Activated CD4-positive, alpha-beta T cell treated with anti-CD3 and anti-CD28 coated beads, Interleukin-2, Interleukin-6, amounts not matched to agents 100 ng/mL and 50 ng/mL, durations not matched to agents 16 hours and 8 hours (primary cell): ENCODE results near the gene TGM5.

Experiments
- DNase-seq: peaks from one replicate; pipeline ENCODE4 v3.0.0-alpha.2; 2020

The TGM5 gene

DNA sequence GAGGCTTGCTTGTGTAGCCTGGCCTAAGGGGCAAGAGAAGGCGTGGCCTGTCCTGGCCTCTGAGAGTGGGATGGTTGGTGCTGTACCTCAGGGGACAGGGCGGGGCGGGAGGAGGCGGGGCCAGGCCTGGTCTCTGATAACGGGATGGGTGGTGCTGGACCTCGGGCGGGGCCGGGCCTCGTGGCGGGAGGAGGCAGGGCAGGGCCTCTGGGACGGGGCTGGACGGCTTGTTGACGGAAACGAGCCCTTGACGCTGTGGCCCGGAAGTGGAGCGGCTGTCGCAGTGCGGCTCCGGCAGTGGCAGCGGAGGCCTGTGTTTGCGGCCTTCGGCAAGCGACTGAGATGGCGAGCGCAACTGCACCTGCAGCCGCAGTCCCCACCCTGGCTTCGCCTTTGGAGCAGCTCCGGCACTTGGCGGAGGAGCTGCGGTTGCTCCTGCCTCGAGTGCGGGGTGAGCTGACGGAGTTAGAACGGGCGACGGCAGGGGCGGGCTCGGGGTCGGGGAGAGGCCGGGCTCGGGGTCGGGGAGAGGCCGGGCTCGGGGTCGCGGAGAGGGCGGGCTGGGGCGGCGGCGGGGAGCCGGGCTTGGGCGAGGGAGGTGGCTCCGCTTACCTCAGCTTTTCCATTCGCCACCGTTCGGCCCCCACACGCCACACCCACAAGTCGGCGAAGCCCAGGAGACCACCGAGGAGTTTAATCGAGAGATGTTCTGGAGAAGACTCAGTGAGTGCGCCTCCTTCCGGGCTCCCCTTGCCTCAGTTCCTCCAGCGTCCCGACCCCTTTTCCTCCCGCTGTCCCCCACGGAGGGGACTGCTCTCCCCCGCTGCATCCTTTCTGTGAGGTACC, 81.3 kb downstream of the TGM5 start, which contains the start of gene CCNDBP1:
Gene CCNDBP1, plus strand, starts transcription at position 247 of the 846 bp plus-strand sequence. Its CDS starts 96 bp downstream, at position 343.
- DNase-seq = peak; percentile 97

DNA sequence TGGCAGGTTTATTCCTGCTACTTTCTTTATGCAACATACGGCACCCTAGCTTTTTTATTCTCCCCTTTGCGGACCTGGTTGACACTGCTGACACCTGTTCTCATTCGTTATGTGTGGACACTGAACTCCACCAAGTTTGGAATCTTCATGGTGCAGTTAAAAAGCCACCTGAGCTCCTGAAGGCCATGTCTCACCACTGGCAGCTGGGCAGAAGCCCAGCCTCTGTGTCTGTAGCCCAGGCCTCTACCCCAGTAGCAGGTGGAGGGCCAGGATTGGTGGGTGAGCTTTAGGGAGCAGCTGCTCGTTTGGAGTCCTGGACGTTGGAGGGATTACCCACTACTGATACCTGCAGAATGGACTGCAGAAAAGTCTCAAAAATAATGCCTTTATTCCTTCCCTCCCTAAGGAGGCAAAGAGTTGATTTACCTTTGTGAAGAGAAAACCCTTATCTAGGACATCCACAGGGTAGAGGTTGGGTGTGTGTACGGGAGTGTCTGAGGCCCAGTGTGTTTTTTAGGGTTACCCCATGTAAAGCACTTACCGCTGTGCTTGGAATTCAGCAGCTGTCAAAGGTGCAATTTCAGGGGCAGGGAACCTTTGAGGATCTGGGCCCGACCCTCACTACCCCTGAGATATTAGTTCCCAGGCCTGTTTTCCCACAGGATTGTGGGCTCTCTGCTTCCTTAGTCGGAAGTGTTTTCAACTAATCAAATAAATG, 82.2 kb downstream of the TGM5 start:
- DNase-seq = no peak

DNA sequence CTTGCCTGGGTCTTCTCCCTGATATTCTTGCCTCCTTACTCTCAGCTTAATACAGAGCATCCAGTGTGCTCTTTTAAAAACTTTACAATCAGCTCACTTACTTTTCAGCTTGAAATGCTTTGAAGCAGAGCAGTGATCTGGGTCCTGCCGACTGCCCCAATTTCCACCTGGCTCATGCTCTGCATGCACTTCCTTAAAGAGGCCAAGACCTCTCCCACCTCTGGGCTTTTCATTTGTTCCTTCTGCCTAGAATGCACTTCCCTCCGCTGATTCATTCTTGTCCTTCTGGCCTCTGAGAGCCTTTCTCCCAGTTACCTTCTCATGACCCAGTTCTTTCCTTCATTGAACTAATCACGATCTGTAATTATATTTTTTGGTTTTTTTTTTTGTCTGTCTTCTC, 83.5 kb downstream of the TGM5 start:
- no peak for DNase-seq
